Measurements from ENCODE around the gene FAM216B.
"Not testable (repeated sequence)": the region's sequence is repeated elsewhere in the genome, so short reads cannot be mapped to it uniquely, and the experiment has no call there.

The FAM216B gene

DNA sequence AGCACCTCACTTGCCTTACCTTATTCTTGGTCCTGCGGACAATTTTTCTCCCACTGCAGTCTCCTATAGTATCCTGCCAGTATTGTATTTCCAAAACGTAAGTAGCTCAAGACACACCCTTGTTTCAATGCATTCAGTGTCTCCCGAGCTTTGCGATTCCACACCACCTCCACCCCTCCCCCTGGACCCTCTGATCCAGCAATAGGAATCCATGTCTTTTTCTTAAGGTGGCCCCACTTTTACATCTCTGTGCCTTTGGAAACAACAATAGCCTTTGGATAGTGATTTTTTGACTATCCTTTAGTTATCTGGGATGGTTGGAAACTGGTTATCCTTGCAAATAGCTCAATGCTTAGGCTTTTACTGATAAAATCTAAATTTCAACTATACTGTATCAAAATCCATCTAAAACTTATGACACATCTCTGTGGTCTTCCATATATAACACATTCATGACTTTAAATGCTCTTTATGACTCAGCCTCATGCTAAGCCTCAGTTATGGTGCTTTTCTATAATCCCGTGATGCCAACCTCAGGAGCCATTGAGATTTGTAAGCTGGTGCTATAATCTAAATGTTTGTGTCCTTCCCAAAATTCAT lies 27.1 kb downstream of the FAM216B start:
- H3K27ac ChIP-seq, result no peak overlapping the region
- TF ChIP-seq, protein P1, sequence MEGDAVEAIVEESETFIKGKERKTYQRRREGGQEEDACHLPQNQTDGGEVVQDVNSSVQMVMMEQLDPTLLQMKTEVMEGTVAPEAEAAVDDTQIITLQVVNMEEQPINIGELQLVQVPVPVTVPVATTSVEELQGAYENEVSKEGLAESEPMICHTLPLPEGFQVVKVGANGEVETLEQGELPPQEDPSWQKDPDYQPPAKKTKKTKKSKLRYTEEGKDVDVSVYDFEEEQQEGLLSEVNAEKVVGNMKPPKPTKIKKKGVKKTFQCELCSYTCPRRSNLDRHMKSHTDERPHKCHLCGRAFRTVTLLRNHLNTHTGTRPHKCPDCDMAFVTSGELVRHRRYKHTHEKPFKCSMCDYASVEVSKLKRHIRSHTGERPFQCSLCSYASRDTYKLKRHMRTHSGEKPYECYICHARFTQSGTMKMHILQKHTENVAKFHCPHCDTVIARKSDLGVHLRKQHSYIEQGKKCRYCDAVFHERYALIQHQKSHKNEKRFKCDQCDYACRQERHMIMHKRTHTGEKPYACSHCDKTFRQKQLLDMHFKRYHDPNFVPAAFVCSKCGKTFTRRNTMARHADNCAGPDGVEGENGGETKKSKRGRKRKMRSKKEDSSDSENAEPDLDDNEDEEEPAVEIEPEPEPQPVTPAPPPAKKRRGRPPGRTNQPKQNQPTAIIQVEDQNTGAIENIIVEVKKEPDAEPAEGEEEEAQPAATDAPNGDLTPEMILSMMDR (conservative IDR thresholded peaks at IDR 0.05), result no peak

DNA sequence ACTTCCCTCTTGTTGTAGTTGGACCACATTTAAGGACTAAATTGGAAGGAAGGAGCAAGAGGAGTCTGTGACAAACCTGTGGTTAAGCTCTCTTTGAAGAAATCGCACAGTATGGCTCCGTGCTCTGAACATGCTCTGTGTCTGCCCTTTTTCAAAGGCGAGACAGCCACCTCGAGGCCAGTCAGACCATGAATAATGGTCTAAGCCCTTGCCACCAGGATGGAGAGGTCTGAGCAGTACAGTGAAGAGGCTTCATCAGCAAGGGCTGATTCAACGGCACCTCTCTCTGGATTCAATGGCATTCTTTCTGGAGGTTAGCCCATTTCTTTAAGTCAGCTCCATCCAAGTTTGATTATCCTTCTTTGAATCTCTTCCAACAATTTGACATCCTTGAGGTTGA lies 30.9 kb downstream of the FAM216B start:
- H3K27ac ChIP-seq, result no peak overlapping the region
- TF ChIP-seq, protein P1 (conservative IDR thresholded peaks at IDR 0.05), result no peak

DNA sequence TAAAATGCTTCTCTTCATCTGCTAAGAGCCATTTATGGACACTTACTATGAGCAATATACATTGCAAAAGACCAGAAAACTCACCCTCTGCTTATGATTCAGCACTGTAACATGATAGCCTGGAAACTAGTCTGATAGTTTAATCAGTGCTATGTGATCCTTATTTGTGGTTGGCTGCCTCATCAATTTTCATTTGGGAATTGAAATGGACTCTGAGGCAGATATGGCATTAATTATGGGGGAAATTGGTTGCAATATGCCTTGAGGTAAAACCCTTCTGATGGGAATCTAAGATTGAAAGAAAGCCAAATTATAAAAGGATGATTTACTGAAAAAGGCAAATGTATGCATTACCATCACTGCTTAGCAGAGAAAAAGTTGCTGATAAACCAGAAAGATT lies 33.5 kb downstream of the FAM216B start:
- TF ChIP-seq, protein P1 (conservative IDR thresholded peaks at IDR 0.05), result no peak
- H3K27ac ChIP-seq, result no peak overlapping the region

DNA sequence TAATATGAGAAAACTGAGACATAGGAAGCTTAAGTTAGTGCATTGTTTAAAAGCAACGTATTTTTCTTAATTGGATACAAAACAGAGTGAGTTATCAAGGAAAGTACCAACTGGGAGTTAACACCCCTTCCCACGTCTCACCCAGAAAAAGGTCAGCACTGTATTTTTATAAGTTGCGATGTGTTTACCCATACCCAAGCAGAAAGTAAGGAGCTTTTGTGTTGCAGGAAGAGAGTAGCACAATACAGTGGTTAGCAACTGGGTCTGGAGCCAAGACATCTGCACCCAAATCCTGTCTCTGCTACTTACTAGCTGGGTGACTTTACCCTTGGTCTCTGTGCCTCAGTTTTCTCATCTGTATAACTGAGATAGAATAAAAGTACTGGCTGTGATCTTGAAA lies 34.3 kb downstream of the FAM216B start:
- no peak overlapping the region for H3K27ac ChIP-seq
- TF ChIP-seq, protein P1 (conservative IDR thresholded peaks at IDR 0.05), result no peak

DNA sequence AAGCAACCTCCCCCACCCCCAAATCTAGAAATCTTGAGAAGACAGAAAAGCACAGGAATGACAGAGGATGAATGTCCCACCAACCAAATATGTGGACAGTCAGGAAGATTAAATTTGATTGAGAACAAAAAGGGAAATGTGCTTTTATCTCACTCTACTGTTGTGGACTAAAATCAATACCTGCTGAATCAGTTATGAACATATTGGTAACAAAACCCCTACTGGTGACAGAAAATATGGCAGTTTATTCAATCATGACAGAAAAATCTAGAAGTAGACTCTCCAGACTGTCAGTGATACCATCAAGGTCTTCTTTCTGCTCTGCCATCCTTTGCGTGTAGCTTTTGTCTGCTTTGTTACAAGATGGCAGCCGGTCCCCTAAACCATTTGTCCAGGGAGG lies 35.2 kb downstream of the FAM216B start:
- TF ChIP-seq, protein P1 (conservative IDR thresholded peaks at IDR 0.05), result no peak
- no peak overlapping the region for H3K27ac ChIP-seq

DNA sequence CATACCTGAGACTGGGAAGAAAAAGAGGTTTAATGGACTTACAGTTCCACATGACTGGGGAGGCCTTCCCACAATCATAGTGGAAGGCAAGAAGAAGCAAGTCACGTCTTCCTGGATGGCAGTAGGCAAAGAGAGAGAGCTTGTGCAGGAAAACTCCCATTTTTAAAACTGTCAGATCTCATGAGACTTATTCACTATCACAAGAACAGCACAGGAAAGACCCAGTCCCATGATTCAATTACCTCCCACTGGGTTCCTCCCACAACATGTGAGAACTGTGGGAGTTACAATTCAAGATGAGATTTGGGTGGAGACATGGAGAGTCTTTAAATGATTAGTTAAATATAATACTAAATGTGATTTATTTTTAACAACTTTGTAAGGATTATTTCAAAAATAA lies 38.3 kb downstream of the FAM216B start:
- not testable (repeated sequence) for H3K27ac ChIP-seq

DNA sequence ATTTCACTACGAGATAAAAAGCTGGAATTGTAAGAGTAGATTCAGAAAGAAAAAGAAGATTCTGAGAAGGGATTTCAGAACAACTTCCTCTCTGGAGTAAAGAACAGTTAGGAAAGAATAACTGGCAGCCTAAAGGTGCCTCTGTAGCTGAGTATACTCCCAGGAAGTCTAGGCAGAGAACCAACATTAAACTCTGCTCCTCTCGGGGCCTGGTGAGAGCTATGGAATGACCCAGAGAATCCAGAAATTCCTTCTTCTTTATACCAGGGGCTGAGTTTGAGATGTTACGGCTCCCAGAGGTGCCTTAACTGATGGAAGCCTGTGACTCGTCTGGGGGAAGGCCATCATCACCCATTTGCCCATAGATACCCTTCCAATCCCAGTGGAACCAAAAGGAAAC lies 39.1 kb downstream of the FAM216B start:
- TF ChIP-seq, protein P1 (conservative IDR thresholded peaks at IDR 0.05), result no peak
- no peak overlapping the region for H3K27ac ChIP-seq

DNA sequence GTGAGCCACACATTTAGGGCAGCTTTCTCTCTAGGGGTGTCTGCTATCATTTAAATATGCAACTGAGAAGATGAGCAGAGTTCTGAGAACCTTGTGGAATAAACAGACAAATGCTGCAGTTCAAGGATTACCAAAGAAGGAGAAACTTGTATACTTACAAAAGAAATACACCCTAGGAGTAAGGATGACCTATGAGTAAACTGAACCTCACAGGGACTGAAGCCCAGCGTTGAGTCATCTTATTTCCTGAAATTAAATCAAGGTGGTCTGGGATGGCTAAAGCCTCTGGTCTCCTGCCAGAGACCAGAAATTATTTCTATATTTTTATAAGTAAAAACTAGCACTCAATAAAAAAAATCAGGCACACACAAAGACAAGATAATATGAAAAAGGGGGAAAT lies 40.1 kb downstream of the FAM216B start:
- H3K27ac ChIP-seq, result no peak overlapping the region
- TF ChIP-seq, protein P1 (conservative IDR thresholded peaks at IDR 0.05), result no peak
